Measurements from ENCODE around the gene OLR1. TPM values are rescaled to one million over a fixed set of nuclear protein-coding genes. Genes with fewer than 3 reads are reported as not detected.
A peak's percentile ranks its signal among the peaks of the same experiment; 100 is the strongest.

OLR1 gene
- total and polyA plus RNA-seq, 2 of the 4 experiments (the other 2 are of a cell fraction): 3.2 to 4.1 TPM

DNA sequence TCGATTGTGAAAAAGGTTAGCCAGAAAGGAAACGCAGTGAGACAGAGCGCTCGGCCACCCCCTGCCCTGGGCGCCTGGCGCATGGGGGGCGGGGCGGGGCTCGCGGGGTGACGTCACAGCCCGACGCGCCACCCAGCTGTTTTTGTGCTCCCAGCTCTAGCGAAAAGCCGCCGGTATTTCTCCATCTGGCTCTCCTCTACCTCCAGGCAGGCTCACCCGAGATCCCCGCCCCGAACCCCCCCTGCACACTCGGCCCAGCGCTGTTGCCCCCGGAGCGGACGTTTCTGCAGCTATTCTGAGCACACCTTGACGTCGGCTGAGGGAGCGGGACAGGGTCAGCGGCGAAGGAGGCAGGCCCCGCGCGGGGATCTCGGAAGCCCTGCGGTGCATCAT, 40.8 kb upstream of the OLR1 start, which contains the start of gene GABARAPL1:
TSS of gene GABARAPL1 (plus strand) at position 139 of the 393 bp plus-strand sequence. CDS start at position 392, 253 bp downstream.
- H3K9me1 ChIP-seq (ENCODE audit: insufficient read depth, low read length): peaks cover 7% of the 10 kb centered on the region; the same call in 1 of the 2 replicates
- peak within 1 kb of the TSS; percentile 77 for H4K5ac ChIP-seq (ENCODE audit: low read depth, low read length)
- peak within 1 kb of the TSS; percentile 94 for H2BK120ac ChIP-seq (ENCODE audit: low read depth, low read length)
- H2AK5ac ChIP-seq (ENCODE audit: low read depth, low read length): peak within 1 kb of the TSS; percentile 94
- H2BK5ac ChIP-seq (ENCODE audit: low read depth, low read length, poor library complexity, severe bottlenecking): peak within 1 kb of the TSS; percentile 88
- peak within 1 kb of the TSS; percentile 89 for H3K9ac ChIP-seq (ENCODE audit: low read depth, low read length)
- TF ChIP-seq MAFK (IDR thresholded peaks at IDR 0.05; ENCODE audit: low read depth, low read length) (no peak), CEBPB (IDR thresholded peaks at IDR 0.05; ENCODE audit: low read depth, low read length) (peak; percentile 70), FOS (IDR thresholded peaks at IDR 0.05; ENCODE audit: low read depth, low read length) (peak; percentile 22; the same call in 1 of the 2 replicates), MXI1 (IDR thresholded peaks at IDR 0.05; ENCODE audit: borderline replicate concordance, low read depth, low read length) (0 out of 2 replicates have a peak, but pooled peaks have one; percentile 3), POLR2A (IDR thresholded peaks at IDR 0.05; ENCODE audit: low read depth, low read length) (peak; percentile 88)
- TF ChIP-seq, protein P1, sequence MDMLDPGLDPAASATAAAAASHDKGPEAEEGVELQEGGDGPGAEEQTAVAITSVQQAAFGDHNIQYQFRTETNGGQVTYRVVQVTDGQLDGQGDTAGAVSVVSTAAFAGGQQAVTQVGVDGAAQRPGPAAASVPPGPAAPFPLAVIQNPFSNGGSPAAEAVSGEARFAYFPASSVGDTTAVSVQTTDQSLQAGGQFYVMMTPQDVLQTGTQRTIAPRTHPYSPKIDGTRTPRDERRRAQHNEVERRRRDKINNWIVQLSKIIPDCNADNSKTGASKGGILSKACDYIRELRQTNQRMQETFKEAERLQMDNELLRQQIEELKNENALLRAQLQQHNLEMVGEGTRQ (IDR thresholded peaks at IDR 0.05; ENCODE audit: low read depth, low read length): no peak
- TF ChIP-seq, protein P2, sequence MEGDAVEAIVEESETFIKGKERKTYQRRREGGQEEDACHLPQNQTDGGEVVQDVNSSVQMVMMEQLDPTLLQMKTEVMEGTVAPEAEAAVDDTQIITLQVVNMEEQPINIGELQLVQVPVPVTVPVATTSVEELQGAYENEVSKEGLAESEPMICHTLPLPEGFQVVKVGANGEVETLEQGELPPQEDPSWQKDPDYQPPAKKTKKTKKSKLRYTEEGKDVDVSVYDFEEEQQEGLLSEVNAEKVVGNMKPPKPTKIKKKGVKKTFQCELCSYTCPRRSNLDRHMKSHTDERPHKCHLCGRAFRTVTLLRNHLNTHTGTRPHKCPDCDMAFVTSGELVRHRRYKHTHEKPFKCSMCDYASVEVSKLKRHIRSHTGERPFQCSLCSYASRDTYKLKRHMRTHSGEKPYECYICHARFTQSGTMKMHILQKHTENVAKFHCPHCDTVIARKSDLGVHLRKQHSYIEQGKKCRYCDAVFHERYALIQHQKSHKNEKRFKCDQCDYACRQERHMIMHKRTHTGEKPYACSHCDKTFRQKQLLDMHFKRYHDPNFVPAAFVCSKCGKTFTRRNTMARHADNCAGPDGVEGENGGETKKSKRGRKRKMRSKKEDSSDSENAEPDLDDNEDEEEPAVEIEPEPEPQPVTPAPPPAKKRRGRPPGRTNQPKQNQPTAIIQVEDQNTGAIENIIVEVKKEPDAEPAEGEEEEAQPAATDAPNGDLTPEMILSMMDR (conservative IDR thresholded peaks at IDR 0.05; ENCODE audit: low read depth, low read length): no peak
- H2AFZ ChIP-seq (replicated peaks; ENCODE audit: low read length, poor library complexity): peak within 1 kb of the TSS; percentile 92
- peak within 1 kb of the TSS; percentile 96 for H3K4ac ChIP-seq (ENCODE audit: low read depth, low read length)
- H3K23ac ChIP-seq (ENCODE audit: low read depth, low read length): peak within 1 kb of the TSS; percentile 98
- peak within 1 kb of the TSS; percentile 58 for H2BK20ac ChIP-seq (ENCODE audit: low read depth, low read length)
- H3K4me3 ChIP-seq (ENCODE audit: insufficient read depth, low read depth, low read length): peak within 1 kb of the TSS; percentile 89
- peaks cover 22% of the 10 kb centered on the region for H4K20me1 ChIP-seq (ENCODE audit: insufficient read depth, low read length)
- H3K36me3 ChIP-seq (ENCODE audit: control insufficient read depth, insufficient read depth, low read length): peaks cover 6% of the 10 kb centered on the region
- in situ Hi-C loops (cut with MboI; ENCODE audit: low sequenced_read_pairs): no loop called here
- dilution Hi-C loops (cut with HindIII; ENCODE audit: low sequenced_read_pairs, unreplicated experiment): no loop called here
- H3K4me1 ChIP-seq (ENCODE audit: control insufficient read depth, insufficient read depth, low read length): peaks cover 3% of the 10 kb centered on the region; the same call in 1 of the 2 replicates
- peak; percentile 72 for ATAC-seq (ENCODE audit: low read depth)
- H3K27ac ChIP-seq (ENCODE audit: insufficient read depth, low read length): peak within 1 kb of the TSS; percentile 98
- H4K91ac ChIP-seq (ENCODE audit: insufficient read depth, low read depth, low read length): peak within 1 kb of the TSS; percentile 98
- DNase-seq: peak; percentile 82
- H3K56ac ChIP-seq (ENCODE audit: extremely low read depth, insufficient read depth, low read length): peak within 1 kb of the TSS; percentile 95
- no TSS peak for BruUV-seq (replicated peaks)
- peak within 1 kb of the TSS; percentile 94 for H2AK9ac ChIP-seq (replicated peaks; ENCODE audit: low read depth, low read length, poor library complexity)
- 1% methylated on average over 15 of the region's 35 CpGs; no CpG with 5 or more reads in 1 of the 2 experiments for WGBS, 2 experiments (ENCODE audit: extremely low coverage in 2 of 2, insufficient read length in 1 of 2)
- H4K8ac ChIP-seq (ENCODE audit: low read depth in 2 of 2, low read length in 2 of 2): peak within 1 kb of the TSS; percentile 75 to 88
- H3K4me2 ChIP-seq (ENCODE audit: low read depth, low read length): peak within 1 kb of the TSS; percentile 91
- intact Hi-C loops (cut with micrococcal nuclease): loop anchor here (1.0 to 10.0 kb wide), 6 partner anchors 21 to 468 kb away; partner anchors contain the start of gene CLEC2B
- POLR2A ChIA-PET (ENCODE audit: unreplicated experiment): interaction anchor here (1.0 to 1.9 kb wide), 2 partner anchors 23 to 41 kb away, joined by 3 to 6 read pairs; partner anchors contain the start of gene OLR1
- peak within 1 kb of the TSS; percentile 79 for H2BK15ac ChIP-seq (ENCODE audit: low read depth, low read length)
- H3K14ac ChIP-seq (replicated peaks; ENCODE audit: low read depth, low read length): peak within 1 kb of the TSS; percentile 98
- H3K27me3 ChIP-seq (ENCODE audit: control insufficient read depth, insufficient read depth, low read length): no peaks in the 10 kb centered on the region
- H3K18ac ChIP-seq (ENCODE audit: low read depth, low read length): peak within 1 kb of the TSS; percentile 85
- CTCF ChIA-PET: interaction anchor here (1.9 kb wide), 1 partner anchor 60 kb away, joined by 6 read pairs; no protein-coding TSS in a partner anchor
- H3K79me1 ChIP-seq (ENCODE audit: low read depth in 1 of 2, low read length in 2 of 2): peaks cover 3 to 26% of the 10 kb centered on the region in 2 experiments; a peak in 3 of 4 replicates
- H3K9me3 ChIP-seq (ENCODE audit: control insufficient read depth, insufficient read depth, low read length): no peaks in the 10 kb centered on the region

All from IMR-90 (cell line).